Stimulated activated CD8-positive, alpha-beta memory T cell treated with anti-CD3 and anti-CD28 coated beads, Interleukin-4, amount 100 ng/mL, for 1 hour (primary cell): Measurements from ENCODE around the gene SMYD3.

Experiments used
- DNase-seq, 2 donors: peaks; one replicate each; pipeline ENCODE4 v3.0.0-alpha.2; 2020; ENCODE audit warnings: low read depth in 2 of 2, low spot score in 1 of 2

The SMYD3 gene

GRCh38 chr1:246113555-246114095, 393.5 kb downstream of the SMYD3 start:
- DNase-seq: no peak

- DNase-seq: no peak
Measured at GRCh38 chr1:246111570-246111969, 395.5 kb downstream of the SMYD3 start.

DNA sequence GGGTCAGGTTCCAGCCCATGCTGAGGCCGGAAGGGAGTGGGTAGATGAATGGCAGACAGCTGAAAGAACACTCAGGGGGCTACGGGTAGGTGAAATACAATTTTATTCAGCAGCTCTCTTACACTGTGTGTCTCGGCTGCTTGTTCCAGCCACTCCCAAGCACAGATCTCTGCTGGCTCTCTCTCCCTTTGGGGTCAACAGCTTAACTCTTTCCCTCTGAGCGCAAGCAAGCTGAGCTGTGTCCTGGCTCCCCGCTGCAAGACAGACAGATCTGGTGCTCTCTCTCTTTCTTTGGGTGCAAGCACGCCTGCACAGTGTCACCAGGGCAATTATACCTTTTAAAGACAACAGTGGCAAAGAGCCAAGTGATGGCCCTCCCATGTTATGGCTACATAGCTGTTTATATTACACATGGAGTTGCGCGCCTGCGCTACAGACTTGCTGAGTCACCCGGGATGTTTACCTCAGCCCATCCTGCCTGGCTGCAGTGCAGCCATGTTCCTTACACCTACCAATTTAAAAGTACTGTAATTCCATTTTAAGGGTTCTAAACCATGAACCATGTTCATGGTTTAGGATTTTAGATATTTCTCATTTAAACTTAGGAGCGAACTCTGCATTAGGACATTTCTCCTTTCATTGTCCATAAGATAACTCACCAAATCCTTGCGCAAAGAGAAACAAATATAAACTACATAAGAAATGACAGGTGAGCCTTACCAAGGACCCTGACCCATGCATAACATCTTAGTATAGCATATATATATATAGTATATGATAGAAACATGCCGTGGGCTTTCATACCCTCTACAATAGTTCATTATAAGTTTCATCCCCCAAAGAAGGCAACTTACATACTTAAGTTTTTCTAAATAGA, 396.5 kb downstream of the SMYD3 start:
- no peak for DNase-seq

DNA sequence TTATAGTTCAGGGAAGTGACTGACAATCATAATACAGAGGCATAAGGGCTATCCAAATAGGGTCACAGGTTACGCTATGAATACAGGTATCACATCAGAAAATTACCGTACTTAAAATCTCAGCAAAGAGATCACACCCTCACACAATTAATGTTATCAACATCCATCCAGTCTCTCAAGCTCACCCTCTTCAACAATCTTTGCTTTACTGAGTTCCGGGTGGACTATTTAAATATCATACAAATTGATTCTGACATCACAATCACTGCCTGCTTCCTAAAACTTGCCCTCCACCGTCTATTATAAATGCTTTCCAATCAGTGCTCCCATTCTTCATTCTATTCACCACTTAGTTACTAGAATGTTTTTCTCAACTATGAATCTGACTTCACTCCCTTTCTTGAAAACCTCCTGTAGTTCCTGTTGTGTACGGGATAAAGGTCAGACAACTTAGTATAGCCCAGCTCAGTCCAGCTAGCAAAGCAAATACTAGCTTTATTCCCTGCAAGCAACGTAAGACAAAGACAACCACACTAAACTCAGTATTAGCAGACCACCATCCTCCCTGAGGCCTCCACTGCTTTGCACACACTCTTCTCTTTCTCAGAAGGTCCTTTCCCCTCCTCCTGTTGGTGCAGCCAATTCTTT, 398.7 kb downstream of the SMYD3 start:
- no peak for DNase-seq

DNA sequence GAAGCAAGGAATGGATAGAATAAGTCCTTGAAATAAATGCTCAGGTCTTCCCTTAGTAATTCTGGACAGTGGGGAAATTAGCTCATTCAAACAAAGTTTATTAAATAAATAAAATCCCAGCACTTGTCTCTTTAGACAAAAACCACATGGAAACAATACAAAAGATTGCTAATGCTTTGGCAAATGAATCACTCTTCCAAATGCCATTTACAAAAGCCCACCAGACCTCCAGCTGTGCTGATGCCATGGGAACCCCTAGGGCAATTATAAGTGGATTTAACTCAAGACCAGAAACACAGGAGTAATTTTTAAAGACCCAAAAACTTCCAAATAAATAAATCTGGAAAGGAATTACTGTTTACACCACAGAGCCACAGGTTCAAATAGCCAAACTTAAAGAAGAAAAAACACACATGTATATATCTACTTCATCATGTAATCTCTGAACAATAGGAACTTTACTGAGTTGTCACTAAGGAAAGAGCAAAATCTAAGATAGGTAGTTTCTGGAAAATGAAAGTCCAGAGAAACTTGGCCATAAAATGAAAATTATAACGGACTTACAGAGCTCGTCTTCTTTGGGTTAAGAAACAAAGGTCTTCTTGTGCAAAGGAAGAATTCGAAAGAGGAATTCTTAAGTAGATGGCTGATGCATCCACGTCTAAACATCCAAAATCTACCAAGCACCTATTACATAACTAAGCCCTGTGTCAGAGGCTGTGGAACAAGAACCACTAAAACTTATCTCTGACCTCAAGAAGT, 399.4 kb downstream of the SMYD3 start:
- no peak for DNase-seq

DNA sequence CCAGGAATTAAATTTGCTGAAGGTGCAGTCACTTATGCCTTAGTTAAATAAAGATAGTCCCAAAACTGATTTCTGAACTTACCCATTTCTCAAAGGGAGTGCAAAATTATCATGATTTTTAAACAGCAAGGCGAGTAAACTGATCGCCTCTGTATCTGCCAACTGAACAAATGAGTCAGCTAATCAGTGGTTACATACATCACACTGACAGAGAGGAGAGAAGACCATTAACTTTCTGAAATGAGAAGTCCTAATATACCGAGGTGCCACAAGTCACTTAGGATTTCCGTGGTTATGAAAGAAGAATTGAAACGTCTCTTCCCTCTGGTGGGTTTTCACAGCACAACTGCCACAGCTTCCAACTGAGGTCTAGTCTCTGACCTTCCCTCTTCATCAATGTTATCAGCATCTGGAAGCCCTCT, 400.7 kb downstream of the SMYD3 start:
- DNase-seq: no peak

DNA sequence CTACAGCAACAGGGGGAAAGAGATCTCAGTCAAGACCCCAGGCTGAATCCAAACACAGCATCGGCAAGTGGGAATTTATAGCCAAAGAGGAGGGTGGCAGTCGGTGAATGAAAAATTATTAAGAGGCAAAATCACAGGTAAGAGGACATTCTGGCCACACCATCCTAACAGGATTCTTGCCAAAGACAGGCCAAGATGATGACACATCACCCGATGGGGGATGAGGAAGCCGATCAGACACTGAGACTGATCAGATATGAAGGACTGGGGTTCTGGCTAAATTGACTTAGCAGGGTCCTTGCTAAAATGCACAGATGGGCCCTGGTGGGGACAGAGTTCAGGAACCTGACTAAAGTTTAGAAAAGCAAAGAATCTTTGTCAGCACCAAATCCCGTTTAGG, 402.2 kb downstream of the SMYD3 start:
- DNase-seq: no peak

DNA sequence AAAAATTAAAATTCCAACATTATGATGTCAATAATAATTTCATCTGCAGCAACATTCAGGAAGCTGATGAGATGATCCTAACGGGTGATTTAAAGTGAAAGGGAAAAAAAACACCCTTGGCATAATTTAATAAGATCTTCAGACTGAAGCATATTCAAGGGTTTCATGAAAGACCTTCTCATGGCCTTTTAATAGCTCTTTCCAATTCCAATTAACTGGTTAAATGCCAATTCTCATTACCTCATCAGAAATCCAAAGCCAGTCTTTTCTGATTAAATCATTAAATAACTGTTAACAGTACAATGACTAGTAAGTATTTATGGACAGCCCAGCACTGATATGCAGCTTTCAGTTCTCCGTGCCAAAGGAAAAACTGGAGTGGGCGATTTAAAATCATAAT, 407.5 kb downstream of the SMYD3 start:
- DNase-seq: no peak

DNA sequence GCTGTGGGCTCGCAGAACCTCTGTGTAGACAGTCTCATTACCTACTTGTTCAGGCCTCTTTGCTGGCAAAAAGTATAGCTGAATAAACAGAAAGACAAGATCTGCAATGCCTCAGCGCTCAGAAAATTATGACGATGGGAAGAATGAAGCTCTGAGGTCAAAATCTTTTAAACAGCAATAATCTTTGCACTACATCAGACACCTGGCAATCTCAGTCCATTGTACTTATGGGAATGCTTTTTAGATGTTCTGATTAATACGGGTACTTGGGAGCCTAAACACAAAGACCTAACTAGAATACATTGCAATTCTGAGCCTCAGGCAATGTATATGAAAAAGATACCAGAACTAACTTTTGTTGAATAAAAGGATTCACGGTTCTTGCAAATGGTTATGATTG, 410.7 kb downstream of the SMYD3 start:
- no peak for DNase-seq

DNA sequence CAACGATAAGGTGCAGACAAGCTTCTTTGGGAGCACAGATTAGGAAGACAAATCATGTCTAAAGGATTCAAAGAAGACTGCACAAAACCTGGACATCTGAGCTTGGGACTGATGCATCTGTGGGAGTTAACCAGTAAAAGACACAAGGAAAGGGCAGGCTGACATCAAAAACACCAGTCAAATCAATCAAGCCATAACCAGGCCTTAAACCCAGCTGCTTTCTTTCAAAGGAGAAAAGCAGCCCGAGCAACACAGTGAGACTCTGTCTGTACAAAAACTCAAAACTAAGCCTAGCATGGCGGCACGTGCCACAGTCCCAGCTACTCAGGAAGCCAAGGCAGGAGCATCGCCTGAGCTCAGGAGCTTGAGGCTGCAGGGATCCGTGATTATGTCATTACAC, 411.6 kb downstream of the SMYD3 start:
- no peak for DNase-seq

DNA sequence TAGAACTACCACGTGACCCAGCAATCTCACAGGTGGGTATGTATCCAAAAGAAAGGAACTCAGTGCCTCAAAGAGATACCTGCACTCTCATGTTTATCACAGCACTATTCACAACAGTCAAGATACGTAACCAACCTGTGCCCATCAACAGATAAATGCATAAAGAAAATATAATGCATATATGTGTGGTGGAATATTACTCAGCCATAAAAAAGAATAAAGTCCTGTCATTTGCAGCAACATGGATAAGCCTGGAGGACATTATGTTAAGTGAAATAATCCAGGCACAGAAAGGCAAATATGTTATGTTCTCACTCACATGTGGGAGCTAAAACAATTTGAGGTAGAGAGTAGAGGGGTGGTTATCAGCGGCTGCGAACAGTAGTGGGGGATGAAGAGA, 413.8 kb downstream of the SMYD3 start:
- DNase-seq: no peak

- DNase-seq: no peak
Measured at GRCh38 chr1:246092136-246092535, 414.9 kb downstream of the SMYD3 start.

DNA sequence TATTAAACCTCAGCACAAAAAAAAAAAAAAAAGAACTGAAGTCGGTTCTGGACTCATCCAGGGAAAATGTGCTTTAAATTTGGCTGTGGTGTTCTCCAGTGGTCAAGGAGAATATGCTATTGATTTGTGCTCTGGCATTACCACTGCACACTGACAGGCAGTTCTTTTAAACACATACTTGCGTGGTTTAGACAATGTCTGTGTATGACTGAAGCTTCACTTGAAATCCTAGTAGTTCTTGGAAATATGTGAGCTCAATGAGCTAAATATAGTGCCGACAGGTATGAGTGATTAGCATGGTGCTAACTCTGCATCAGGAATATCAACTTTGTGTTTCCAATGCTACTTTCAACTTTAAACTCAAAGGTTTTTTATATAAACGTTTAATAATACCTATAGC, 415.6 kb downstream of the SMYD3 start:
- DNase-seq: no peak

- no peak for DNase-seq
Measured at GRCh38 chr1:246086191-246086590, 420.9 kb downstream of the SMYD3 start.

GRCh38 chr1:246083416-246083815, 423.7 kb downstream of the SMYD3 start:
- no peak for DNase-seq

DNA sequence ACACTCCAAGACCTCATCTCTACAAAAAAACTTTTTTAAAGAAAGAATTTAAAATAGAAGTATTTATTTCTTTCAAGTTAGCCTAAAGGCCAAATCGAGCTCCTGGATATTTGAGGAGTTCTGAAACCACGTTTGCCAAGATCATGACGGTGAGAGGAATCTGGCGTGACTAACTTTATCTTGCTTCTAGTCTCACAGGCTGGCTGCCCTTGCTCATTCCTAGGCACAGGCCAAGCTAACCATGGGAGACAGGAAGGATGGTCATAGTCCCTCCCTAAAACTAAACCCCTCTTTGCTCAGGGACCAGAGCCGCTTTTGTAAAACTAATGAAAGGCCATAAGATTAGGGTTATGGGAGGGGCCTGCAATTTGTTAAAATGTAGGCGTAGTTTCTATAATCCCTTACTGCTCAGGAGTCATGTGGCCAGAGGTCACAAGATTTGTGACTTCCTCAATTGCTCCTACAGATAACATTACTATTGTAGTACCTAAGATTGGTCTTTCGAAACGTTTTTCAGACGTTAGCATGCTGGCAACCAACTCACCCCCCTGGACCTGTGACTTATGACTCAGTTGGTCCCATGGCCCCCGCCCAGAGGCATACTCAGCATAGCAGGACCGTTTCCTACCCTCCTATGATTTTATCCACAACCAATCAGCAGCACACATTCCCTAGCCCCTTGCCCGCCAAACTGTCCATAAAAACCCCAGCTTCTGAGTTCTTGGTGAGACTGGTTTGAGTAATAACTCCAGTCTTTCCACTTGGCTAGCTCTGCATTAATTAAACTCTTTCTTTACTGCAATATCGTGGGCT, 425.0 kb downstream of the SMYD3 start:
- no peak for DNase-seq

- DNase-seq: no peak
Measured at GRCh38 chr1:246081138-246081702, 425.9 kb downstream of the SMYD3 start.

GRCh38 chr1:246080031-246080430, 427.0 kb downstream of the SMYD3 start:
- no peak for DNase-seq

DNA sequence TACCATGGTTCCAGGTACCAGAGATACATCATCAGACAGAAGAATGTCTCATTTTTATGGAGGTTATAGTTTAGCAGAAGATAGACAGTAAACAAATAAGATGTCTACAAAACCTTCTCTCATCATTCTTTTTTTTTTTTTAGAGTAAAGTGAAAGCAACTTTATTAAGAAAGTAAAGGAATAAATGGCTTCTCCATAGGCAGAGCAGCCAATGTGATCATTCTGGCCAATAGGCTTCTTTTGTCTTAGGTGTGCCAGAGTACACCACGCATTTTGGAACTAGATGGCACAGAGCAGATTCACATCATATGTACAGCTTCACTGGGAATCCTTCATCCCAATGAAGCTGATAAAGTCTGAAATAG, 428.2 kb downstream of the SMYD3 start:
- no peak for DNase-seq

GRCh38 chr1:246078126-246078887, 428.8 kb downstream of the SMYD3 start:
- DNase-seq: no peak
